Stomach smooth muscle (tissue), 2 donors: ENCODE data around the gene PSMA1.
A peak's percentile ranks its signal among the peaks of the same experiment; 100 is the strongest.

ENCODE experiments used
- H3K27ac ChIP-seq: one replicate; pipeline ENCODE4 v1.7.0; 2013; ENCODE audit warnings: mild to moderate bottlenecking, low read length, inconsistent platforms
- H3K27me3 ChIP-seq, 2 donors: one replicate each; pipeline ENCODE4 v1.7.0; 2013; ENCODE audit warnings: low read length in 2 of 2; ENCODE audit not compliant: insufficient read depth in 2 of 2, control insufficient read depth in 1 of 2
- H3K36me3 ChIP-seq, 2 donors: one replicate each; pipeline ENCODE4 v1.7.0; 2013; ENCODE audit warnings: low read length in 2 of 2; ENCODE audit not compliant: control insufficient read depth in 2 of 2, insufficient read depth in 2 of 2
- H3K4me1 ChIP-seq: one replicate; pipeline ENCODE4 v1.7.0; 2013; ENCODE audit warnings: low read length; ENCODE audit not compliant: control insufficient read depth, insufficient read depth
- H3K4me3 ChIP-seq, 2 donors: one replicate each; pipeline ENCODE4 v1.7.0; 2013; ENCODE audit warnings: low read length in 2 of 2
- H3K9ac ChIP-seq, 2 donors: one replicate each; pipeline ENCODE4 v1.7.0; 2013; ENCODE audit warnings: low read length in 2 of 2, mild to moderate bottlenecking in 1 of 2
- H3K9me3 ChIP-seq, 2 donors: one replicate each; pipeline ENCODE4 v1.7.0; 2013; ENCODE audit warnings: low read length in 2 of 2; ENCODE audit not compliant: control insufficient read depth in 2 of 2
- donor health status: healthy.
- donor health status: Pancreatic carcinoma.

The PSMA1 gene

GRCh38 chr11:14500181-14500651 lies 20.0 kb downstream of the PSMA1 start:
- Histone ChIP-seq H3K4me1 (no peaks in the 10 kb centered on the region), H3K27me3 (no peaks in the 10 kb centered on the region), H3K9me3 (no peaks in the 10 kb centered on the region), H3K4me3 (peak overlapping the region; percentile 83 to 99), H3K9ac (peak overlapping the region; percentile 81 to 92), H3K27ac (peak overlapping the region; percentile 66), H3K36me3 (peaks cover 11 to 30% of the 10 kb centered on the region in 2 donors)

DNA sequence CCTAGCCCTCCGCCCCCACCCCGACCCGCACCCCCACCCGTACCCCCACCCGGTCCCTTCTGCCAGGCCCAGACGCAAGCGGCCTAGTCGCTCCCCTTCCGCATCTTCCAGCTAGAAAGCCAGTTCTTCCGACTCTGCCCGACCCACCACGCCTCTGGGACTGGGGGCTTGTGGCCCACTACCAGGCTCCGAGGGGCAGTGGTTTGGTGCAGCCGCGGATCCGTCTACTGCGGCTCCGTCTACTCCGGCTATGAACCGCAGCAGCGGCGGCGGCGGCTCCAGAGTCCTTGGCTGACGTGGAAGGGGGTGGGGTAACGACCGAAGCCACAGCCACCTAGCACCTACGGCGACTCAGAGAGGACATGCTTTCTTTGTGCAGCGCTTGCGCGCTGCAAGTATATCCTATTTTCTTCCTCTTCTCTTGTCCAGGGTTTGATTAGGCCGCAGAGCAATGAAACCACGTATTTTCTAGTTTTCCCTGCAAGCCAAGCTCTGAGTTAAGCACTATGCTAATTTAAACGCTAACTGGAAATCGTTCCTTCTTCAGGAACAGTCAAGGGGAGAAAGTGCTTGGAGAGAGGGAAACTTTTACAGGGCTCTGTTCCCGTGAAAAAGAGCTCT lies 20.5 kb downstream of the PSMA1 start, which contains the start of gene COPB1:
Gene COPB1, minus strand, starts transcription at position 252 of the 621 bp plus-strand sequence. CDS start 883 bp downstream, outside the sequence.
- Histone ChIP-seq H3K9me3 (no peaks in the 10 kb centered on the region), H3K4me1 (no peaks in the 10 kb centered on the region), H3K27me3 (no peaks in the 10 kb centered on the region), H3K9ac (peak within 1 kb of the TSS; percentile 81 to 92), H3K4me3 (peak within 1 kb of the TSS; percentile 83 to 99), H3K36me3 (peaks cover 8 to 28% of the 10 kb centered on the region in 2 donors), H3K27ac (peak within 1 kb of the TSS; percentile 66)

GRCh38 chr11:14499178-14499559 lies 21.0 kb downstream of the PSMA1 start:
- H3K36me3 ChIP-seq: peaks cover 10 to 23% of the 10 kb centered on the region in 2 donors

GRCh38 chr11:14480716-14481115 lies 39.5 kb downstream of the PSMA1 start:
- Histone ChIP-seq H3K4me3 (no peak overlapping the region), H3K36me3 (peaks cover 26 to 55% of the 10 kb centered on the region in 2 donors), H3K4me1 (no peaks in the 10 kb centered on the region), H3K27me3 (no peaks in the 10 kb centered on the region), H3K9ac (no peak overlapping the region), H3K27ac (no peak overlapping the region), H3K9me3 (no peaks in the 10 kb centered on the region)

More at GRCh38 chr11:14499178-14499559, 21.0 kb downstream of the PSMA1 start:
- peak overlapping the region; percentile 83 to 99 for H3K4me3 ChIP-seq
- H3K27me3 ChIP-seq: no peaks in the 10 kb centered on the region
- H3K27ac ChIP-seq: no peak overlapping the region
- no peaks in the 10 kb centered on the region for H3K4me1 ChIP-seq
- peak overlapping the region; percentile 76 to 92 for H3K9ac ChIP-seq
- H3K9me3 ChIP-seq: no peaks in the 10 kb centered on the region

GRCh38 chr11:14471127-14471526 lies 49.1 kb downstream of the PSMA1 start:
- H3K9ac ChIP-seq: no peak overlapping the region
- H3K9me3 ChIP-seq: no peaks in the 10 kb centered on the region
- peaks cover 50 to 64% of the 10 kb centered on the region in 2 donors for H3K36me3 ChIP-seq
- H3K27ac ChIP-seq: no peak overlapping the region
- no peaks in the 10 kb centered on the region for H3K27me3 ChIP-seq
- no peaks in the 10 kb centered on the region for H3K4me1 ChIP-seq
- H3K4me3 ChIP-seq: no peak overlapping the region

GRCh38 chr11:14463623-14464022 lies 56.6 kb downstream of the PSMA1 start:
- peaks cover 58 to 59% of the 10 kb centered on the region in 2 donors for H3K36me3 ChIP-seq

DNA sequence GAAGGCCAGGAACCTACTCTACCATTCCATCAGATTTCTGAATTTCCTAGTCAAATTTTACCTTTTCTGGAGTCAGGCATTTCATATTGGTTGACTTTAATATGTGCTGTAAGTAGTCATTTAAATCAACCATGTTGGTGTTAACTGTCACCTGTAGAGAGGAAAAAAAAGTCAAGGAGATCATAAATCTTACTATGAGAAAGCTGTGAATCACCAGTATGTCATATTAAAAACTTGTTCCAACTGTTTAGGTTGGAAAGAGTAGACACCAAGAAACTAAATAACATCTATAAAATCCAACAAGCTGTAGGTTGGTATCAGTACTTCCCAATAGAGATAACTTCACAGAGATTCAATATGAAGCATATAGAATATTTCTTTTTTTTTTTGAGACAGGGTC lies 60.0 kb downstream of the PSMA1 start:
- Histone ChIP-seq H3K36me3 (peaks cover 41 to 48% of the 10 kb centered on the region in 2 donors), H3K4me1 (no peaks in the 10 kb centered on the region), H3K9ac (no peak overlapping the region), H3K27ac (no peak overlapping the region), H3K27me3 (no peaks in the 10 kb centered on the region), H3K4me3 (no peak overlapping the region), H3K9me3 (no peaks in the 10 kb centered on the region)

More at GRCh38 chr11:14463623-14464022, 56.6 kb downstream of the PSMA1 start:
- Histone ChIP-seq H3K4me3 (no peak overlapping the region), H3K27me3 (no peaks in the 10 kb centered on the region), H3K9ac (no peak overlapping the region), H3K27ac (no peak overlapping the region), H3K9me3 (no peaks in the 10 kb centered on the region), H3K4me1 (no peaks in the 10 kb centered on the region)

GRCh38 chr11:14458377-14458776 lies 61.8 kb downstream of the PSMA1 start:
- H3K27me3 ChIP-seq: no peaks in the 10 kb centered on the region
- H3K4me1 ChIP-seq: no peaks in the 10 kb centered on the region
- H3K9ac ChIP-seq: no peak overlapping the region
- H3K36me3 ChIP-seq: peaks cover 23 to 32% of the 10 kb centered on the region in 2 donors
- no peak overlapping the region for H3K4me3 ChIP-seq
- no peaks in the 10 kb centered on the region for H3K9me3 ChIP-seq
- H3K27ac ChIP-seq: no peak overlapping the region

- H3K4me3 ChIP-seq: no peak overlapping the region
- no peaks in the 10 kb centered on the region for H3K9me3 ChIP-seq
- no peaks in the 10 kb centered on the region for H3K4me1 ChIP-seq
- H3K36me3 ChIP-seq: peaks cover 12 to 20% of the 10 kb centered on the region in 2 donors
- no peak overlapping the region for H3K9ac ChIP-seq
- H3K27ac ChIP-seq: no peak overlapping the region
- H3K27me3 ChIP-seq: no peaks in the 10 kb centered on the region
These were observed 64.3 kb downstream of the PSMA1 start for GRCh38 chr11:14455648-14456430.
